GM19463 (cell line): ENCODE measurements around the gene CAV3.
"Not testable (repeated sequence)": the region's sequence is repeated elsewhere in the genome, so short reads cannot be mapped to it uniquely, and the experiment has no call there.

ENCODE experiments used
- ATAC-seq: cut with Tn5 transposase; IDR thresholded peaks from one replicate; pipeline ENCODE4 v1.9.1; 2021; ENCODE audit warnings: mild to moderate bottlenecking, moderate library complexity; ENCODE audit not compliant: unreplicated experiment

The CAV3 gene

GRCh38 chr3:8733332-8734094 lies at the start of gene CAV3:
Gene CAV3, plus strand, starts transcription at chr3:8733802. Its CDS starts 75 bp downstream, at chr3:8733877.
- no peak for ATAC-seq

DNA sequence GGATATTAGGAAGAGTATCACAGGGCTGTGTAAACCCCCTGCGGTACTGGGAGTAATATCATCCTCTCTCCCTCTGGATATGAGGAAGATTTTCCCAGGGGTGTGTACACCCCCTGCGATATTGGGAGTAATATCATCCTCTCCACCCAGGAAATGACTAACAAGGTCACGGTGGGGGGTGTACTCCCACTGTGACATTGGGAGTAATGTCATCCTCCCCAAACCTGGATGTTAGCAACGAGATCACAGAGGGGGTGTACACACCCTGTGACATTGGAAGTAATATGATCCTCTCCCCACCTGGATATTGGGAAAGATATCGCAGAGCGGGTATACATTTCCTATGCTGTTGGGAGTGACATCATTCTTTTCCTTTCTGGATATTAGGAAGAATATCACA lies 48.6 kb upstream of the CAV3 start:
- not testable (repeated sequence) for ATAC-seq

- not testable (repeated sequence) for ATAC-seq
Measured at GRCh38 chr3:8691295-8691694, 42.3 kb upstream of the CAV3 start.

DNA sequence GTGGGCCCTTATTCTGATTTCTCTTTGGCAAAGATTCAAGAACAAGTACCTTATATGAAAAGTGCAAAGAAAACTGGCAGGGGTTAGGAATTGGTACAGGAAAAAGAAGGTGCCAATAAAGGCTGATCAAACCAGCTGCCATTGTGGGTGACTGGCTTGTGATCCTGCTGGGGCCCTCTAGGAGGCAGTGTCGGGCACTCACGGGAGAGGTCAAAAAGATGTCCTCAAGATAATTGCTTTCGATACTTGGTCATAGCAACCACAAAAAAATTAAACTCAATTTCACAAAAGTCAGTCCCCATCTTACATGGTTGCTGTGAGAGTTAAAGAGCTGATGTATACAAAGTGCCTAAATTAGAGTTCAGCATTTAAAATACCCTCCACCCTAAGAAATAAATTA lies 31.0 kb upstream of the CAV3 start:
- ATAC-seq, result no peak

- no peak for ATAC-seq
Measured at GRCh38 chr3:8705575-8705974, 28.0 kb upstream of the CAV3 start.

DNA sequence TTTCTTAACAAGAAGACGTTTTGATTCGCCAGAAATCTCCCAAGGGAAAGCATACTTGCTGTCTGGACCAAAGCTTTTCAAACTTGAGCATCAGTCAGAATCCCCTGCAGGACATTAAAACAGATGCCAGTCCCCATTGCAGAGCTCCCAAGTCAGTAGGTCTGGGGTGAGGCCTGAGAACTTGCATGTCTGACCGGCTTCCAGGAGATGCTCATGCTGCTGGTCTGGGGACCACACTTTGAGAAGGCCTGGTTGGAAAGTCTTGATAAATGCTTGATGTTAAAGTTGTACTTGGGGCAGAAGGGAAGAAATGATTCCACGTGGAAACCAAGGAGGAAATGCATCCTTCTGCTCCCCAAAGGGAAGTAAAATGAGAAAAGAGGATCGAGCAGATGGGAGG lies 24.3 kb upstream of the CAV3 start:
- no peak for ATAC-seq

DNA sequence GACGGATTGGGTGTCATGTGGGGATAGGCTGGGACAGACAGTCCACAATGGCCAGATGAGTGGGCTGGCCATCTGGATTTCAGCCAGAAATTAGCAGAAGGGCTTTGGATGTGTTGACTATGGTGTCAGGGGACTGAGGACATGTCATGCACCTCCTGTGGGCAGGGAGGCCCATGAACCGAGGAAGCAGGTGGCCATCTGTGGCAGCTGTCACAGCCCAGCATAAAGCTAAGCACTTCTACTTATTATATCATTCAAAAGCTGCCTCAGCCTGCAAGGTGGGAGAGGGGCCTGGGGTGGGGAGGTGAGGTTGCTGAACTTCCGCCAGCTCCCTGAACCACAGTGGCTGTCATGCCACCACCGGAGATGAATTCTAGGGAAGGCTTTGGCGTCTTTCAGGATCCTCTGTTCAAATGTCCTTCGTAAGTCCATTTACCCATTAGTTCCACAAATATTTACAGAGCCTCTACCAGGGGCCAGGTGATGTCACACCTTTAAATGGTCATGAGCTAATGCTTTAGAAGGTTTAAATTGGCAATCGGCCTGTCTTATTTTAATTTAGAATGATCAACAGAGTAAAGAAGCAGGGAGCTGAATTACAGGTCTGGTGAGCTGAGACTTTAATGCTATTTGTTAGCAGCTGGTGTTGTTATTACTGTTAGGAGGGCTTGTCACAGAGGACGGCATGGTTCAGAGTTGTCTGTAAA lies 23.6 kb upstream of the CAV3 start:
- no peak for ATAC-seq

DNA sequence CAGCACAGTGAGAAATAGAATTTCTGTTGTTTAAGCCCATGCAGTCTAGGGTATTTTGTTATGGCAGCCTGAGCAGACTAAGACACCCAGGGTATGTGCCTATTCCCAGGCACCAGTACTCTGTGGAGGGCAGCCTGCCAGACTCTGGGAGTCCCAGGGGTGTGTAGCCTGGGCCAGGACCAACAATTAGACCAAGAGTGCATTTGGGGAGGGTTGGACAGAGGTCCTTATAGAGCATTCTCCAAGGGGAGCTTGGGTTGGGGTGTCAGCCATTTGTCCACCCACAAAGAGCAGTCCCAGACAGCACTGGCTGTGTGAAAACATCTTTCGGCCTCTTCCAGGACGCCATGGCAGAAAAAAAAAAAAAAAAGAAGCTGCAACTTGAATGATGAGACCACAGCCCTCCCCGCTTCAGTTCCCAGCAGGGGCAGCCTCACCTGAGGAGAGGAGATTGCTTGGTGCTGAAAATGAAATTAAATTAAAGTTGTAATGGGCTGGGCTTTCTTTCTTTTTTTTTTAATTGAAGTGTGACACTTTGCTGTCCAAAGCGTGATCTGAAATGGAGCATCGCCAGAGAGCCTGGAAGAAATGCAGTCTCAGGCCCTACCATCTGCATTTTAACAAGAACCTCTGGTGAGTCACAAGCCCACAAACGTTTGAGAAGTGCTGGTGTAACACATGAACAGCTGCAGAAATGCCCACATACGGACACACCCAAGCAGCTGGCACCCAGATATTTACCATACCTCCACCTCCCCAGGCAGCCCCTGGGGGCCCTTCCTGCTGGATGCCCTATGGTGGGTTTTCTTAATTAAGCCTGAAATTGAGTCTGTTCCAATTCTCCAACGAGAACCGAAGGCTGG lies 21.3 kb upstream of the CAV3 start:
- peak; percentile 41 for ATAC-seq

- ATAC-seq, result peak; percentile 28
Measured at GRCh38 chr3:8712908-8713255, 20.7 kb upstream of the CAV3 start.

- peak; percentile 73 for ATAC-seq
Measured at GRCh38 chr3:8713901-8714759, 19.5 kb upstream of the CAV3 start.

- ATAC-seq, result not testable (repeated sequence)
Measured at GRCh38 chr3:8715757-8716156, 17.8 kb upstream of the CAV3 start.

DNA sequence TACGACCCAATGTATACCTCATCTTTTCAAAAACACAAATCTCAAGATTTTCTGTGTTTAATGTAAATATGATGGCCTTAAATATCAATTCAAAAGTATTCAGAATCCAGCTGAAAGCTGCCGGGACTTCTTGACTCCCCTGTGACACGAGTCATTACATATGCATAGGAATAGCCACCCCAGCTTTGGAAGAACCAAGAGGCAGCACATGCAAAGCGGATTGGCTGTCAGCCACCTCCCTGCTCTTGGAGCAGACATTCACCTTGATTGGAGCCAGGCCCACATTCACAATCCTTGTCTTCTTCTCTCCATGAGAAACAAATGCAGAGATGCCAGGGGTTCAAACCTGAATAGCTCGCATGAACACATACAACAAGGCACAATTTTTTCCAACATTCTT lies 10.8 kb upstream of the CAV3 start:
- no peak for ATAC-seq

GRCh38 chr3:8723612-8724011 lies 10.0 kb upstream of the CAV3 start:
- no peak for ATAC-seq

- ATAC-seq, result no peak
Measured at GRCh38 chr3:8724108-8724752, 9.4 kb upstream of the CAV3 start.

- ATAC-seq, result no peak
Measured at GRCh38 chr3:8727605-8728512, 5.7 kb upstream of the CAV3 start.

GRCh38 chr3:8729479-8729878 lies 4.1 kb upstream of the CAV3 start:
- no peak for ATAC-seq

- ATAC-seq, result no peak
Measured at GRCh38 chr3:8730656-8731055, 2.9 kb upstream of the CAV3 start.

GRCh38 chr3:8732413-8732812 lies 1.2 kb upstream of the CAV3 start:
- ATAC-seq, result no peak
